Measurements from ENCODE around the gene PLEKHG5.

DNA sequence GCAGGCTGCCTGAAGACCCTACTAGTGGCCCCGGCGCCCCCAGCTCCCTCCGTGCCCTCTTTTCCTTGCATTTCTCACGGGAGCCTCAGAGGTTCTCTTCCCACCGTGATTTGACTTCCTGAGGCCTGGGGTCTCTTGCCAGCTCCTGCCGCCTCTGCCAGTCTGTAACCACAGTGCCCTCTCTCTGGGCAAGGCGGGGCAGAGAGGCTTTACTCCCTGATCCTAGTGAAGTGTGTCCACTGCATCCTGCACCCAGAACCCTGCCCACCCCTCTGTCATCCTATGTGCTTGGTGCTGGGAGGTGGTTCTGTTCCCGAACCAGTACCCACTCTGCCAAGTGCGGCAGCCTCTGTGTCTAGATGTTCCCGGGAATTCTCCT is 64.5 kb downstream of the PLEKHG5 start:
- TF ChIP-seq POLR2A (IDR thresholded peaks at IDR 0.05) (no peak), EP300 (IDR thresholded peaks at IDR 0.05) (no peak)
